HepG2 (cell line): Measurements from ENCODE around the gene MYOZ1. TPM values are rescaled to one million over a fixed set of nuclear protein-coding genes. Genes with fewer than 3 reads are reported as not detected.

Experiments used
- ATAC-seq: fragments of 200-7000 bp; cut with Tn5 transposase; 3 replicates; pipeline ENCODE4 v1.9.1; 2020; ENCODE audit warnings: mild to moderate bottlenecking, moderate library complexity
- BruUV-seq: library from RNA; stranded (reverse); fragments of 400-500 nt; replicated peaks from 2 replicates; lab custom pipeline; 2021; lab: Mats Ljungman, UMichigan
- CTCF ChIA-PET: fragments of 300-600 bp; formaldehyde crosslinking; extraction: SDS; loops from one replicate; lab custom pipeline; 2021; ENCODE audit warnings: low total read pairs, inconsistent platforms, low intra/inter-chr PET ratio; lab: Yijun Ruan, JAX
- POLR2A ChIA-PET: fragments of 350-600 bp; sonication (Branson Sonifier 250); formaldehyde crosslinking; loops from one replicate; lab custom pipeline; 2020; ENCODE audit warnings: antibody characterized with exemption, inconsistent platforms; lab: Yijun Ruan, JAX
- DNase-seq: peaks from one replicate; pipeline ENCODE4 v3.0.0-alpha.2; 2015; ENCODE audit warnings: low spot score
- FAIRE-seq: peaks from 3 replicates; lab custom pipeline; 2011; peaks lifted over from hg19 to GRCh38; lab: Jason Lieb, UNC
- H2AFZ ChIP-seq: one replicate; pipeline ENCODE4 v1.6.1; 2011; ENCODE audit warnings: low read length, inconsistent platforms
- H3K27ac ChIP-seq: fragments of 300-600 bp; 3 replicates; pipeline ENCODE4 v1.8.0; 2011; ENCODE audit warnings: mixed run types, mild to moderate bottlenecking, mixed read lengths, low read length, inconsistent platforms; ENCODE audit not compliant: insufficient read depth; ENCODE audit errors: extremely low read length
- H3K27me3 ChIP-seq, 2 experiments: fragments of 200-600 bp in 1 of 2; 2 replicates in 1 of 2; 3 replicates in 1 of 2; pipeline versions ENCODE4 v1.6.0 to v1.8.0; 2011; ENCODE audit warnings: low read length in 2 of 2, mild to moderate bottlenecking in 2 of 2, moderate library complexity in 2 of 2, inconsistent platforms in 1 of 2; ENCODE audit not compliant: insufficient read depth in 2 of 2, control insufficient read depth in 1 of 2
- H3K36me3 ChIP-seq, 2 experiments: fragments of 200-600 bp in 1 of 2; replicated peaks in 1 of 2; 2 replicates in 1 of 2; 3 replicates in 1 of 2; pipeline versions ENCODE4 v1.5.1 to v1.8.0; 2011; ENCODE audit warnings: low read length in 2 of 2, inconsistent platforms in 1 of 2; ENCODE audit not compliant: insufficient read depth in 2 of 2, control insufficient read depth in 1 of 2
- H3K4me1 ChIP-seq: 2 replicates; pipeline ENCODE4 v1.5.1; 2012; ENCODE audit warnings: low read length, inconsistent platforms; ENCODE audit not compliant: insufficient read depth
- H3K4me2 ChIP-seq: 2 replicates; pipeline ENCODE4 v1.6.0; 2011; ENCODE audit warnings: low read depth, low read length, inconsistent platforms
- H3K4me3 ChIP-seq, 3 experiments: fragments of 200-600 bp in 1 of 3; sonication (generic), shearing (Covaris generic) in 1 of 3; replicated peaks in 1 of 3; 2 replicates each; pipeline ENCODE4 v1.5.1; 2011 to 2016; ENCODE audit warnings: low read length in 3 of 3, inconsistent platforms in 2 of 3, low read depth in 2 of 3, mild to moderate bottlenecking in 2 of 3, control low read depth in 1 of 3, mixed read lengths in 1 of 3; ENCODE audit not compliant: insufficient read depth in 1 of 3
- H3K79me2 ChIP-seq: one replicate; pipeline ENCODE4 v1.6.1; 2011; ENCODE audit warnings: low read length, inconsistent platforms; ENCODE audit not compliant: insufficient read depth
- H3K9ac ChIP-seq: 2 replicates; pipeline ENCODE4 v1.6.0; 2011; ENCODE audit warnings: mild to moderate bottlenecking, low read depth, low read length, inconsistent platforms; ENCODE audit not compliant: insufficient read depth
- H3K9me3 ChIP-seq: 2 replicates; pipeline ENCODE4 v1.5.1; 2012; ENCODE audit warnings: mild to moderate bottlenecking, low read length
- H4K20me1 ChIP-seq: 2 replicates; pipeline ENCODE4 v1.6.0; 2011; ENCODE audit warnings: inconsistent platforms, mild to moderate bottlenecking, low read length, moderate library complexity; ENCODE audit not compliant: insufficient read depth
- CBFB ChIP-seq: sonication (generic); formaldehyde crosslinking; IDR thresholded peaks from 2 replicates; pipeline ENCODE4 v1.4.0; 2020; ENCODE audit warnings: missing genetic modification reagents
- CTCF ChIP-seq: sonication (generic); formaldehyde crosslinking; IDR thresholded peaks from 2 replicates; pipeline ENCODE4 v1.5.0; 2020; ENCODE audit warnings: mild to moderate bottlenecking, missing genetic modification reagents, moderate library complexity
- ERF ChIP-seq: IDR thresholded peaks from 2 replicates; pipeline ENCODE4 v1.6.1; 2018; ENCODE audit warnings: missing biosample characterization, missing genetic modification reagents
- HBP1 ChIP-seq: IDR thresholded peaks from 2 replicates; pipeline ENCODE4 v1.6.1; 2016; ENCODE audit warnings: low read depth, control low read depth
- HNRNPK ChIP-seq: fragments of 200-400 bp; formaldehyde crosslinking; IDR thresholded peaks from 2 replicates; pipeline ENCODE4 v1.6.1; 2018; ENCODE audit warnings: low read length, low read depth, moderate library complexity, mild to moderate bottlenecking; ENCODE audit not compliant: poor library complexity, severe bottlenecking
- ISX ChIP-seq: sonication (generic); formaldehyde crosslinking; conservative IDR thresholded peaks from 2 replicates; pipeline ENCODE4 v1.5.0; 2020; ENCODE audit warnings: missing genetic modification reagents
- KAT7 ChIP-seq: IDR thresholded peaks from 2 replicates; pipeline ENCODE4 v1.6.1; 2018; ENCODE audit warnings: borderline replicate concordance, missing compliant biosample characterization
- KAT8 ChIP-seq: IDR thresholded peaks from 2 replicates; pipeline ENCODE4 v1.6.1; 2016; ENCODE audit warnings: missing genetic modification reagents, missing compliant biosample characterization
- KDM6A ChIP-seq: IDR thresholded peaks from 2 replicates; pipeline ENCODE4 v1.6.1; 2016; ENCODE audit warnings: low read depth
- MAZ ChIP-seq, 2 experiments: sonication (generic) in 1 of 2; formaldehyde crosslinking in 1 of 2; IDR thresholded peaks; 2 replicates each; pipeline versions ENCODE4 v1.5.0 to v1.6.1; 2012 to 2020; ENCODE audit warnings: low read depth in 2 of 2, mild to moderate bottlenecking in 2 of 2, borderline replicate concordance in 1 of 2, improper control_type of control experiment in 1 of 2, low read length in 1 of 2, missing genetic modification reagents in 1 of 2, moderate library complexity in 1 of 2
- POGK ChIP-seq: sonication (generic); formaldehyde crosslinking; conservative IDR thresholded peaks from 2 replicates; pipeline ENCODE4 v1.8.0; 2022; ENCODE audit warnings: mild to moderate bottlenecking, moderate library complexity, missing genetic modification reagents
- SAP130 ChIP-seq: IDR thresholded peaks from 2 replicates; pipeline ENCODE4 v1.6.1; 2016; ENCODE audit warnings: low read depth
- STAG1 ChIP-seq: sonication (generic); formaldehyde crosslinking; IDR thresholded peaks from 2 replicates; pipeline ENCODE4 v1.4.0; 2020; ENCODE audit warnings: missing genetic modification reagents
- YEATS2 ChIP-seq: sonication (generic); formaldehyde crosslinking; IDR thresholded peaks from 2 replicates; pipeline ENCODE4 v1.4.0; 2020; ENCODE audit warnings: missing genetic modification reagents, borderline replicate concordance
- ZNF24 ChIP-seq: fragments of 450-650 bp; IDR thresholded peaks from 2 replicates; pipeline ENCODE4 v1.6.1; 2017; ENCODE audit warnings: antibody characterized with exemption, mild to moderate bottlenecking
- ZNF597 ChIP-seq: sonication (generic); formaldehyde crosslinking; IDR thresholded peaks from 2 replicates; pipeline ENCODE4 v1.5.0; 2020; ENCODE audit warnings: missing genetic modification reagents
- ZNF83 ChIP-seq: sonication (generic); formaldehyde crosslinking; IDR thresholded peaks from 2 replicates; pipeline ENCODE4 v1.4.0; 2020; ENCODE audit warnings: missing genetic modification reagents, mild to moderate bottlenecking, borderline replicate concordance
- WGBS: methylation state at CpG from one replicate; pipeline ENCODE4 v1.1.6; 2017; ENCODE audit warnings: low lambda C conversion rate; 5-methylcytosine and 5-hydroxymethylcytosine counted together
- in situ Hi-C: cut with HindIII; loops from 2 replicates; pipeline ENCODE4 v1.10.0; 2017; ENCODE audit warnings: low pct_unique_long_range_greater_than_20kb; ENCODE audit not compliant: extremely low pct_ligation_motif_present
- intact Hi-C: fragments of 100-400 bp; cut with micrococcal nuclease; formaldehyde crosslinking; loops from one replicate; pipeline ENCODE4 v1.10.0; 2022; ENCODE audit not compliant: unreplicated experiment
- polyA plus RNA-seq, 8 experiments: library from polyadenylated mRNA; depleted of rRNA in 3 of 8; stranded (reverse) in 7 of 8; unstranded in 1 of 8; fragments of >200 nt; fragmentation: Illumina TruSeq in 4 of 8; extraction: Trizol in 4 of 8; gene quantifications; 2 replicates each; pipeline versions ENCODE4 v1.2.1 to v1.2.3, GENCODE V29; 2011 to 2016; ENCODE audit warnings: low read depth in 4 of 8, missing spikeins in 1 of 8, mixed read lengths in 1 of 8; ENCODE audit not compliant: insufficient read depth in 1 of 8
- total RNA-seq, 5 experiments: library from RNA; depleted of rRNA; stranded (reverse); fragments of >200 nt; fragmentation: Illumina TruSeq; extraction: Trizol; gene quantifications; 2 replicates each; pipeline ENCODE4 v1.2.3, GENCODE V29; 2016; ENCODE audit warnings: low read depth in 1 of 5

The MYOZ1 gene
- total and polyA plus RNA-seq, 2 of the 13 experiments (the other 11 are each of a cell fraction or from before 2014, with no cell fraction given) = not detected

- DNase-seq (peak; percentile 50), FAIRE-seq (peak; percentile 50), ATAC-seq (peak; percentile 56)
- Histone ChIP-seq H3K4me1 (peaks cover 19% of the 10 kb centered on the region), H3K9me3 (no peaks in the 10 kb centered on the region), H3K27ac (no peak overlapping the region), H3K36me3 (no peaks in the 10 kb centered on the region), H3K9ac (no peak overlapping the region), H3K4me3 (no peak overlapping the region), H3K79me2 (no peaks in the 10 kb centered on the region), H3K4me2 (no peak overlapping the region), H4K20me1 (no peaks in the 10 kb centered on the region), H3K27me3 (peaks cover 1 to 19% of the 10 kb centered on the region in 2 experiments; a peak in 3 of 5 replicates), H2AFZ (no peak overlapping the region)
- in situ Hi-C loops = loop anchor here (5.0 to 25.0 kb wide), 2 partner anchors 117 to 382 kb away; partner anchors contain the start of gene MRPS16
- POLR2A ChIA-PET = interaction anchor here (0.6 kb wide), 1 partner anchor 19 kb away, joined by 3 read pairs; no protein-coding TSS in a partner anchor
- intact Hi-C loops = loop anchor here (1.0 to 5.0 kb wide), 2 partner anchors 115 to 232 kb away; partner anchors contain the start of gene ANXA7
- CTCF ChIA-PET = interaction anchor here (0.6 to 3.9 kb wide), 2 partner anchors 115 to 149 kb away, joined by 3 to 85 read pairs; no protein-coding TSS in a partner anchor
- BruUV-seq = no TSS peak
- 13% methylated on average over 5 of the region's 5 CpGs for WGBS
- TF ChIP-seq HBP1 (CRISPR knock-in tag) = no peak
- no peak for TF ChIP-seq ZNF597 (CRISPR knock-in tag)
- peak; percentile 87 for TF ChIP-seq CTCF (CRISPR knock-in tag)
- 0 out of 2 replicates have a peak, but pooled peaks have one; percentile 31 for TF ChIP-seq ERF (CRISPR knock-in tag)
- peak; percentile 22; the same call in 1 of the 2 replicates for TF ChIP-seq YEATS2 (CRISPR knock-in tag)
- 0 out of 2 replicates have a peak, but pooled peaks have one; percentile 19 for TF ChIP-seq KAT8 (CRISPR knock-in tag)
- TF ChIP-seq KDM6A (CRISPR knock-in tag) = no peak
- TF ChIP-seq CBFB (CRISPR knock-in tag) = no peak
- no peak for TF ChIP-seq MAZ (IDR thresholded peaks at IDR 0.05; ENCODE audit: borderline replicate concordance, low read depth, low read length)
- TF ChIP-seq MAZ (CRISPR knock-in tag; IDR thresholded peaks at IDR 0.05; ENCODE audit: low read depth) = peak; percentile 44; the same call in 1 of the 2 replicates
- TF ChIP-seq HNRNPK = peak; percentile 60
- TF ChIP-seq ZNF83 (CRISPR knock-in tag) = no peak
- no peak for TF ChIP-seq POGK (CRISPR knock-in tag)
- TF ChIP-seq ZNF24 = peak; percentile 48; the same call in 1 of the 2 replicates
- no peak for TF ChIP-seq KAT7 (CRISPR knock-in tag)
- TF ChIP-seq ISX (CRISPR knock-in tag) = no peak
- 0 out of 2 replicates have a peak, but pooled peaks have one; percentile 20 for TF ChIP-seq SAP130 (CRISPR knock-in tag)
- peak; percentile 97 for TF ChIP-seq STAG1
These were observed 2.9 kb upstream of the MYOZ1 start for GRCh38 chr10:73644015-73644743.
